ENCODE results near the gene TIMP2.

- no peak for TF ChIP-seq CTCF (IDR thresholded peaks at IDR 0.05)
- TF ChIP-seq POLR2AphosphoS5 (IDR thresholded peaks at IDR 0.05): no peak
Measured at GRCh38 chr17:78918979-78919378, 6.2 kb downstream of the TIMP2 start.
